GM18508 (cell line): ENCODE results near the gene CLN6.
"Not testable (repeated sequence)": the region's sequence is repeated elsewhere in the genome, so short reads cannot be mapped to it uniquely, and the experiment has no call there.

Source experiments
- ATAC-seq: cut with Tn5 transposase; IDR thresholded peaks from one replicate; pipeline ENCODE4 v1.9.1; 2021; ENCODE audit warnings: moderate number of reproducible peaks; ENCODE audit not compliant: insufficient read depth, unreplicated experiment

The CLN6 gene

GRCh38 chr15:68195336-68196112 is 34.0 kb downstream of the CLN6 start:
- ATAC-seq = no peak

- no peak for ATAC-seq
Observed at GRCh38 chr15:68192804-68193486, 36.6 kb downstream of the CLN6 start.

- no peak for ATAC-seq
Observed at GRCh38 chr15:68192117-68192516, 37.4 kb downstream of the CLN6 start.

- no peak for ATAC-seq
Observed at GRCh38 chr15:68191555-68191954, 38.0 kb downstream of the CLN6 start.

- ATAC-seq = no peak
Observed at GRCh38 chr15:68190048-68190447, 39.5 kb downstream of the CLN6 start.

- ATAC-seq = no peak
Observed at GRCh38 chr15:68188647-68189046, 40.9 kb downstream of the CLN6 start.

- no peak for ATAC-seq
Observed at GRCh38 chr15:68187559-68187958, 42.0 kb downstream of the CLN6 start.

GRCh38 chr15:68186671-68187397 is 42.7 kb downstream of the CLN6 start:
- no peak for ATAC-seq

GRCh38 chr15:68184616-68185480 is 44.7 kb downstream of the CLN6 start:
- no peak for ATAC-seq

- ATAC-seq = no peak
Observed at GRCh38 chr15:68183616-68184315, 45.8 kb downstream of the CLN6 start.

GRCh38 chr15:68177742-68178141 is 51.8 kb downstream of the CLN6 start:
- ATAC-seq = no peak

- no peak for ATAC-seq
Observed at GRCh38 chr15:68176601-68177000, 52.9 kb downstream of the CLN6 start.

- no peak for ATAC-seq
Observed at GRCh38 chr15:68175526-68175925, 54.0 kb downstream of the CLN6 start.

- ATAC-seq = no peak
Observed at GRCh38 chr15:68173119-68173518, 56.4 kb downstream of the CLN6 start.

GRCh38 chr15:68172037-68172436 is 57.5 kb downstream of the CLN6 start:
- ATAC-seq = not testable (repeated sequence)

GRCh38 chr15:68166847-68167246 is 62.7 kb downstream of the CLN6 start:
- ATAC-seq = no peak

GRCh38 chr15:68163191-68163590 is 66.3 kb downstream of the CLN6 start:
- ATAC-seq = no peak

GRCh38 chr15:68158046-68158628 is 71.4 kb downstream of the CLN6 start:
- no peak for ATAC-seq

GRCh38 chr15:68157074-68157473 is 72.5 kb downstream of the CLN6 start:
- ATAC-seq = no peak
